Activated CD8-positive, alpha-beta T cell treated with anti-CD3 and anti-CD28 coated beads, Interleukin-2, amount 10 ng/mL, durations not matched to agents 7 days and 5 days (primary cell): ENCODE measurements around the gene ARHGEF37. TPM values are rescaled to one million over a fixed set of nuclear protein-coding genes. Genes with fewer than 3 reads are reported as not detected.
"Not testable (repeated sequence)": the region's sequence is repeated elsewhere in the genome, so short reads cannot be mapped to it uniquely, and the experiment has no call there.

Experiments
- ATAC-seq: fragments of 150-1000 bp; cut with Tn5 transposase; one replicate; pipeline ENCODE4 v1.10.0; 2021; ENCODE audit warnings: moderate library complexity
- CTCF ChIA-PET: fragments of 350-600 bp; sonication (Branson Sonifier 250); formaldehyde crosslinking; loops from one replicate; lab custom pipeline; 2021; ENCODE audit warnings: antibody characterized with exemption; lab: Charles Lee
- POLR2A ChIA-PET: fragments of 350-600 bp; sonication (Branson Sonifier 250); formaldehyde crosslinking; loops from one replicate; lab custom pipeline; 2021; ENCODE audit warnings: antibody characterized with exemption; lab: Charles Lee
- DNase-seq: peaks from one replicate; pipeline ENCODE4 v3.0.0-alpha.2; 2020
- H3K27ac Mint-ChIP-seq: one replicate; pipeline ENCODE4 v1.8.0; 2021; ENCODE audit warnings: mild to moderate bottlenecking, mixed read lengths
- H3K27me3 Mint-ChIP-seq: one replicate; pipeline ENCODE4 v1.8.0; 2021; ENCODE audit warnings: low read depth, mixed read lengths
- H3K36me3 Mint-ChIP-seq: one replicate; pipeline ENCODE4 v1.8.0; 2021; ENCODE audit warnings: low read depth, mixed read lengths
- H3K4me1 Mint-ChIP-seq: one replicate; pipeline ENCODE4 v1.8.0; 2021; ENCODE audit warnings: low read depth, mixed read lengths
- H3K4me3 Mint-ChIP-seq: one replicate; pipeline ENCODE4 v1.8.0; 2021; ENCODE audit warnings: mild to moderate bottlenecking, mixed read lengths
- H3K9me3 Mint-ChIP-seq: one replicate; pipeline ENCODE4 v1.8.0; 2022; ENCODE audit warnings: mixed read lengths; ENCODE audit not compliant: insufficient read depth
- total RNA-seq, 2 experiments: library from RNA; stranded (reverse); gene quantifications; one replicate each; pipeline ENCODE4 v1.2.3, GENCODE V29; 2021

The ARHGEF37 gene
- total RNA-seq, 2 experiments from 2014 or later = 1.0 to 1.4 TPM

- CTCF ChIA-PET = interaction anchor here (0.8 to 3.8 kb wide), 19 partner anchors 10 to 326 kb away, joined by 3 to 74 read pairs (median 7); partner anchors contain the start of gene SLC26A2
- DNase-seq = no peak
- no peak overlapping the region for H3K27ac Mint-ChIP-seq
- H3K27me3 Mint-ChIP-seq = peaks cover 4% of the 10 kb centered on the region
- H3K36me3 Mint-ChIP-seq = no peaks in the 10 kb centered on the region
- H3K4me1 Mint-ChIP-seq = no peaks in the 10 kb centered on the region
- no peak overlapping the region for H3K4me3 Mint-ChIP-seq
- no peak for ATAC-seq
- H3K9me3 Mint-ChIP-seq = peaks cover 5% of the 10 kb centered on the region
- POLR2A ChIA-PET = no interaction called here
Observed at GRCh38 chr5:149666212-149666852, 85.0 kb downstream of the ARHGEF37 start.

- no peaks in the 10 kb centered on the region for H3K4me1 Mint-ChIP-seq
- ChIA-PET CTCF (interaction anchor here (0.6 to 3.8 kb wide), 43 partner anchors 9 to 356 kb away, joined by 3 to 74 read pairs (median 5); partner anchors contain the start of genes ARHGEF37, PPARGC1B and SLC26A2), POLR2A (no interaction called here)
- DNase-seq (peak; percentile 56), ATAC-seq (peak; percentile 44)
- H3K9me3 Mint-ChIP-seq = peaks cover 5% of the 10 kb centered on the region
- no peaks in the 10 kb centered on the region for H3K36me3 Mint-ChIP-seq
- peaks cover 4% of the 10 kb centered on the region for H3K27me3 Mint-ChIP-seq
- no peak overlapping the region for H3K4me3 Mint-ChIP-seq
- H3K27ac Mint-ChIP-seq = no peak overlapping the region
Observed at GRCh38 chr5:149667084-149667828, 86.0 kb downstream of the ARHGEF37 start.

- CTCF ChIA-PET = interaction anchor here (0.7 to 3.8 kb wide), 31 partner anchors 9 to 355 kb away, joined by 3 to 74 read pairs (median 5); partner anchors contain the start of gene SLC26A2
- no peak overlapping the region for H3K27ac Mint-ChIP-seq
Observed at GRCh38 chr5:149667829-149668330, 86.6 kb downstream of the ARHGEF37 start.

GRCh38 chr5:149669273-149669672 lies 88.0 kb downstream of the ARHGEF37 start:
- DNase-seq, ATAC-seq, H3K9me3 Mint-ChIP-seq, H3K4me3 Mint-ChIP-seq, POLR2A ChIA-PET, H3K27ac Mint-ChIP-seq, CTCF ChIA-PET, H3K36me3 Mint-ChIP-seq, H3K4me1 Mint-ChIP-seq, H3K27me3 Mint-ChIP-seq: not testable (repeated sequence)

More at GRCh38 chr5:149667829-149668330, 86.6 kb downstream of the ARHGEF37 start:
- DNase-seq (no peak), ATAC-seq (no peak)
- no peak overlapping the region for H3K4me3 Mint-ChIP-seq
- H3K27me3 Mint-ChIP-seq = peaks cover 7% of the 10 kb centered on the region
- no peaks in the 10 kb centered on the region for H3K4me1 Mint-ChIP-seq
- H3K9me3 Mint-ChIP-seq = peaks cover 5% of the 10 kb centered on the region
- POLR2A ChIA-PET = no interaction called here
- no peaks in the 10 kb centered on the region for H3K36me3 Mint-ChIP-seq

- Mint-ChIP-seq H3K4me1 (no peaks in the 10 kb centered on the region), H3K4me3 (no peak overlapping the region), H3K36me3 (no peaks in the 10 kb centered on the region), H3K27me3 (peaks cover 14% of the 10 kb centered on the region), H3K27ac (no peak overlapping the region), H3K9me3 (peaks cover 5% of the 10 kb centered on the region)
- no peak for DNase-seq
- ChIA-PET CTCF (no interaction called here), POLR2A (no interaction called here)
- no peak for ATAC-seq
Observed at GRCh38 chr5:149671544-149671943, 90.2 kb downstream of the ARHGEF37 start.

- H3K4me3 Mint-ChIP-seq = no peak overlapping the region
- H3K36me3 Mint-ChIP-seq = no peaks in the 10 kb centered on the region
- ATAC-seq (no peak), DNase-seq (no peak)
- no peak overlapping the region for H3K27ac Mint-ChIP-seq
- POLR2A ChIA-PET = no interaction called here
- peaks cover 5% of the 10 kb centered on the region for H3K9me3 Mint-ChIP-seq
- H3K4me1 Mint-ChIP-seq = no peaks in the 10 kb centered on the region
- peaks cover 14% of the 10 kb centered on the region for H3K27me3 Mint-ChIP-seq
- CTCF ChIA-PET = interaction anchor here (0.7 kb wide), 1 partner anchor 155 kb away, joined by 3 read pairs; no protein-coding TSS in a partner anchor
Observed at GRCh38 chr5:149672701-149673476, 91.6 kb downstream of the ARHGEF37 start.

- Mint-ChIP-seq H3K9me3 (no peaks in the 10 kb centered on the region), H3K27me3 (peaks cover 14% of the 10 kb centered on the region), H3K4me3 (no peak overlapping the region), H3K4me1 (no peaks in the 10 kb centered on the region), H3K36me3 (no peaks in the 10 kb centered on the region), H3K27ac (no peak overlapping the region)
- no peak for ATAC-seq
- no peak for DNase-seq
- ChIA-PET POLR2A (no interaction called here), CTCF (no interaction called here)
Observed at GRCh38 chr5:149674686-149675085, 93.4 kb downstream of the ARHGEF37 start.

GRCh38 chr5:149675610-149676201 lies 94.4 kb downstream of the ARHGEF37 start:
- DNase-seq = no peak
- Mint-ChIP-seq H3K4me1 (no peaks in the 10 kb centered on the region), H3K27ac (no peak overlapping the region), H3K27me3 (peaks cover 14% of the 10 kb centered on the region), H3K4me3 (no peak overlapping the region), H3K9me3 (no peaks in the 10 kb centered on the region), H3K36me3 (no peaks in the 10 kb centered on the region)
- ChIA-PET CTCF (no interaction called here), POLR2A (no interaction called here)
- no peak for ATAC-seq

GRCh38 chr5:149677731-149678130 lies 96.4 kb downstream of the ARHGEF37 start:
- Mint-ChIP-seq H3K36me3 (no peaks in the 10 kb centered on the region), H3K9me3 (no peaks in the 10 kb centered on the region), H3K4me3 (no peak overlapping the region), H3K27ac (no peak overlapping the region), H3K4me1 (no peaks in the 10 kb centered on the region), H3K27me3 (peaks cover 16% of the 10 kb centered on the region)
- ChIA-PET CTCF (interaction anchor here (1.8 kb wide), 1 partner anchor 10 kb away, joined by 6 read pairs; no protein-coding TSS in a partner anchor), POLR2A (no interaction called here)
- DNase-seq = no peak
- ATAC-seq = no peak

GRCh38 chr5:149679876-149680809 lies 98.8 kb downstream of the ARHGEF37 start:
- DNase-seq (no peak), ATAC-seq (no peak)
- H3K27me3 Mint-ChIP-seq = peaks cover 19% of the 10 kb centered on the region
- ChIA-PET POLR2A (no interaction called here), CTCF (interaction anchor here (1.4 kb wide), 1 partner anchor 13 kb away, joined by 3 read pairs; no protein-coding TSS in a partner anchor)
- H3K9me3 Mint-ChIP-seq = no peaks in the 10 kb centered on the region
- H3K27ac Mint-ChIP-seq = no peak overlapping the region
- H3K4me1 Mint-ChIP-seq = no peaks in the 10 kb centered on the region
- no peak overlapping the region for H3K4me3 Mint-ChIP-seq
- H3K36me3 Mint-ChIP-seq = no peaks in the 10 kb centered on the region
